ENCODE measurements around the gene ZNF20.
A peak's percentile ranks its signal among the peaks of the same experiment; 100 is the strongest.

ZNF20 gene

DNA sequence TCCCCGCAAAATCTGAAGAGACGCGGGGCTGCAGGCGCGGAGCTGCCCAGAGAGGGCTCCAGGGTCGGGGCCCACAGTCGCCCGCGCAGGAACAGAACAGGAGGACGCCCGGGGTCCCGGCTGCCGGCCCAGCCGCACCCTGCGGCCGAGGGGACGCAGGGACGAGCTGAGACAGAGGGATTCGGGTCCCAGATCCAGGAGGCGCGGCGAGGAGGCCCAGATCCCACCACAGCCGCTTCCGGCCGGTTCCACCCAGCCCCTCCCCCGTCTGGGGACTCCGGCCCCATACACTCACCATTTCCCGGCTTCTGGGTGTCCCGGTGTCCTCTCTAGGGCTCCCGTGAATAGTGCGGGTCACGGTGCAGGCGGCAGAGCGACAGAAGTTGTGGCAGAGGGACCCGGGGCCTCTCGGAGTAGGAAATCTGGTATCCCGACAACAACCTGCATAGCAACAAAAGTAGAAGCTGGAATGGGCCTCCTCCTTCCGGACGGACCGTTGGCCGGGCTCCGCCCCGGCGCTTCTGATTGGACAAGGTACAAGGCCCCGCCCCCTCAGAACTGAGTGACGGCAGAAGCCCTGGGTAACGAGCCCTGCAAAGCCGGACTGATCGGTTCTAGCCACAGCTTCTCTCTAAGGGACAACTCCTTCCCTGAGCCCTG lies at the start of gene ZNF20:
TSS of gene ZNF20 (minus strand) at position 466 of the 660 bp plus-strand sequence. CDS start at position 298, 168 bp downstream.
- ATAC-seq, result peak; percentile 94 to 96

GRCh38 chr19:12187625-12188024 lies 47.5 kb upstream of the ZNF20 start:
- ATAC-seq, result no peak

DNA sequence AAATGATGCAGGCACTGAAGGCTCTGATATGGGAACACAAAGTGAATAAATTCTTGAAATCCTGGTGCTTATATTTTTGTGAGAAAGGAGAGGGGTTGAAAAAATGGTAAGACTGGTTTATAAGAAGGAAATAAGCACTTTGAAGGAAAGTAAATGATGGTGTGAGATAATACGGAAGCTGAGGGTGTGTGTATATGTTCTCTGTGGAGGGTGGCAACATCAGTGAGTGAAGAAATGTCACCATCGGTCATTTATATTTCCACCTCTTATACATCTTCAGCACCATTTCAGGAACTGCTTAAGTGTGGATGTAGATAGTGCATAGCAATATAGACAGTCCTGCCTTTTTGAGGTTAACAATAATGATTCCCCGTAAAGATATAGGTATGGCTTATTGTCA lies 40.2 kb upstream of the ZNF20 start:
- no peak for ATAC-seq

DNA sequence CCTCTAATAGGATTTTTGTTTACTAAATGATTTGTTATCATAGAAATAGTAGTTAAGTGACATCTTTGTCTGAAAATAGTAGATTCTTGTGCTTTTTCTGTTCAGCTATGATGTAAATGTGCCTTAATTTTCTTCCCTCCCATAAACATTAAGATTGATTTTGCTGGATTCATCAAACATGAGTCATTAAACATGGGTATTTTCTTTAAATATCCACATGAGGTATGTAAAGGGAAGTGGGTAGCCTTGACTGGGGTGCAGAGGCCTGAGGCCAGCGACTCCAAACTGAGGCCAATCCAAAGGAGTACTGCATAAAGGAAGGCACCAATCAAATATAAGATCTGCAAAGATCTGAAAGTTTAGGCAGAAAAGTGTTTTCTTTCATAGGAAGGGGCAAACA lies 26.5 kb upstream of the ZNF20 start:
- no peak for ATAC-seq

DNA sequence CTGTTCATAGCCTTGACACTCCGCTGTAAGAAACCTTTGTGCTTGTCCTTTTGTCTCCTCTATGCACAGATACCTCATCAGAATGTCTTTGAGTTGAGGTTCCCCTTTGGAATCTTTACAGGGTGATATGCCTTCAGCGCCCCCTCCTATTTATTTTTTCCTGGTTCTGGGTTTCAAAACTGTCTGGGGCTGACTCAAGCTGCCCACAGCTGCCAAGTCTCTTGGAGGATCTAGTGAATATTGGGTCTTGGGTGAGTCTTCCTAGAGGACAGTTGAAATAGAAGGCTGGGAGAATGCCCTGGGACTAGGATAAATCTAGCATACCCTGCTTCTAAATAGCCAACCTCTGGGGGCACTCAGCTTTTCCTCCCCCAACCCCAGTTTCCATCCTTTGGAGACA lies 23.7 kb upstream of the ZNF20 start:
- no peak for ATAC-seq

- ATAC-seq, result peak; percentile 100
Observed at GRCh38 chr19:12162882-12163806, 23.0 kb upstream of the ZNF20 start, which contains the start of gene ZNF136. Gene ZNF136 (plus strand): TSS chr19:12163096. CDS start chr19:12163204, 108 bp downstream.

DNA sequence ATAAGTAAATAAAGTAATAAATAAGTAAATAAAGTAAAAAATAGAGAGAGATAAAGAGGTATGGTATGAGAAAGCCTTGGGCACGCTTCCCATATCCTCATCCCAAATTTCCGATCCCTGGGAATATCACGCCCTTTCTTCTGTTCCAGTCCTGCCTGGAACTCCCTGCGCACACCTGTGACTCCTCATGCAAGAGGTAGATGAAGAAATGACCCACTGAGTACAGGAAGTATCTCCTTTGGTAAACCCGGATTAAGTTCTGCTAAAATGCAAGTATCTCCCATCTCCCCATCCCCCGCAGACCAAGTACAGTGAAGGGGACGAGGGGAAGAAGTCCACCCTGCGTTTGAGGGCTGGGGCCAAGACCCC lies 22.3 kb upstream of the ZNF20 start:
- no peak for ATAC-seq

GRCh38 chr19:12159773-12160414 lies 19.7 kb upstream of the ZNF20 start:
- ATAC-seq, result no peak

DNA sequence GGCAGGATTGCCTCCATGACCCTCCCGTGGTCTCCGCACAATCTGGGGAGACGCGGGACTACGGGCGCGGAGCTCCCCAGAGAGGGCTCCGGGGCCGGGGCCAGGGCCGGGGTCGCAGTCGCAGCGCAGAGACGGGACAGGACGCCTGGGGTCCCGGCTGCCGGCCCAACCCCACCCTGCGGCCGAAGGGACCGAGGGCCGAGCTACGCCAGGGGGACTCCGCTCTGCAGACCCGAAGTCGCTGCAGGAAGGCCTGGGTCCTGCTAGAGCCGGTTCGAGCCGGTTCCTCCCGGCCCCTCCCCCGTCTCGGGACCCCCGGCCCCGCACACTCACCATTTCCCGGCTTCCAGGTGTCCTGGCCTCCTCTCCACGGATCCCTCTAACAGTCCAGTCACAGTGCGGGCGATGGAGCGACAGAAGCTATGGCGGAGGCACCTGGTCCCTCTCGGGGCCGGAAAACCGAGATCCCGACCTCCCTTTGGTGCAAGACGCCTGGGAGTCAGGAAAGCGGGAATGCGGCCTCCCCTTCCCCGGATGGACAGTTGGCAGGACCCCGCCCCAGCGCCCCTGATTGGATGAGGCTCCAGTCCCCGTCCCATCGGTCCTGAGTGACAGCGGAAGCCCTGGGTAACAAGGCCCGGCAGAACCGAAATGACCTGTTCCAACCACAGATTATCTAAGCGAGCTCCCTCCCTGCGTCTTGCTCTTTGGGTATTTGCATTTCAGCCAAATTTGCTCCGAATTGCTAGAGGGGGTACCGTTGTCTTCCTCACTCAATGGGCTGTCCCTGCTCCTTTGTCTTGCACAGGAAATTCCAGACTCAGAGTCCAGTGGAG lies 16.3 kb upstream of the ZNF20 start, which contains the start of gene ZNF625:
TSS of gene ZNF625 (minus strand) at position 512 of the 836 bp plus-strand sequence. CDS start at position 336, 176 bp downstream.
- ATAC-seq, result peak; percentile 90 to 92

DNA sequence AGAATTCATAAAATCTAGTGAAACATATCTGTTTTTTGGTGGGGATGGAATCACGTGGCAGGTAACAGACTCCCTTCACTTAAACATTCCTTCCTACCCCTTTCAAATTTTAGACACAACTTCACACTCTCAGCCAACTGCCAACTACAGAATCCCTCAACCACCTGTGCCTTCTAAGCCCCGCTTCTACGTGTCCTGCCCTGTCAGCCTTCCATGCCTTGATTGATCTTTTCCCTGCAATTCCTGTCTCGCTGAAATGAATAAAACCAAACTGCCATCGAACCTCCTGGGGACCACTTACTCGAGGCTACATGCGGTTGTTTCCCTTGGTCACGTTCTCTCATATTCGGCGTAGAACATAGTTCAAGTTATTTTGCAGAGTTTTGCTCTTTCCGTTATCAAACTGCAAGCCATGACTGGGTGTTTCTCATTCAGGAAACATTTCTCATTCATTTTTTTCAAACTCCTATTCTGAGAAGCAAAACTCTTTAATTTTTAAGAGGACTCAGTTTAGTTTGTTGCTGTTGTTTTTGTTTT lies 15.2 kb upstream of the ZNF20 start:
- no peak for ATAC-seq

GRCh38 chr19:12145348-12145747 lies 5.2 kb upstream of the ZNF20 start:
- no peak for ATAC-seq

- no peak for ATAC-seq
Observed at GRCh38 chr19:12141405-12141736, 1.2 kb upstream of the ZNF20 start.

GRCh38 chr19:12140545-12141404 lies 625 bp upstream of the ZNF20 start:
- ATAC-seq, result peak; percentile 70 to 74

GRCh38 chr19:12139269-12139668 lies 881 bp downstream of the ZNF20 start:
- no peak for ATAC-seq

- ATAC-seq, result peak in 1 of 2 donors; percentile 25
Observed at GRCh38 chr19:12137221-12137940, 2.8 kb downstream of the ZNF20 start.

- no peak for ATAC-seq
Observed at GRCh38 chr19:12133069-12133468, 7.1 kb downstream of the ZNF20 start.

- no peak for ATAC-seq
Observed at GRCh38 chr19:12126707-12127106, 13.4 kb downstream of the ZNF20 start.

- no peak for ATAC-seq
Observed at GRCh38 chr19:12117201-12117970, 22.8 kb downstream of the ZNF20 start.

- no peak for ATAC-seq
Observed at GRCh38 chr19:12113121-12113520, 27.0 kb downstream of the ZNF20 start.

DNA sequence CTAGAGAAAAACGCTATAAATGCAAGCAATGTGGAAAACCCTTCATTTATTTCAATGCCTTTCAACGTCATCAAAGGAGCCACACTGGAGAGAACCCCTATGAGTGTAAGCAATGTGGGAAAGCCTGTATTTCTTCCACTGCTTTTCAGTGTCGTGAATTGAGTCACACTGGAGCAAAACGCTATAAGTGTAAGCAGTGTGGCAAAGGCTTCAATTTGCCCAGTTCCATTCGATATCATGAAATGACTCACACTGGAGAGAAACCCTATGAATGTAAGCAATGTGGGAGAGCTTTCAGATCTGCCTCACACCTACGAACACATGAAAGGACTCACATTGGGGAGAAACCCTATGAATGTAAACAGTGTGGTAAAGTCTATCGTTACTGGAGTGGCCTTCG lies 27.4 kb downstream of the ZNF20 start:
- peak; percentile 38 to 74 for ATAC-seq
